Stimulated activated CD8-positive, alpha-beta memory T cell treated with anti-CD3 and anti-CD28 coated beads, Interleukin-7, amount 100 ng/mL, for 1 hour (primary cell): ENCODE data around the gene TRIM64.
"Not testable (repeated sequence)": the region's sequence is repeated elsewhere in the genome, so short reads cannot be mapped to it uniquely, and the experiment has no call there.

Experiments used
- DNase-seq, 2 donors: peaks; one replicate each; pipeline ENCODE4 v3.0.0-alpha.2; 2020; ENCODE audit warnings: low read depth in 2 of 2

Gene TRIM64, protein sequence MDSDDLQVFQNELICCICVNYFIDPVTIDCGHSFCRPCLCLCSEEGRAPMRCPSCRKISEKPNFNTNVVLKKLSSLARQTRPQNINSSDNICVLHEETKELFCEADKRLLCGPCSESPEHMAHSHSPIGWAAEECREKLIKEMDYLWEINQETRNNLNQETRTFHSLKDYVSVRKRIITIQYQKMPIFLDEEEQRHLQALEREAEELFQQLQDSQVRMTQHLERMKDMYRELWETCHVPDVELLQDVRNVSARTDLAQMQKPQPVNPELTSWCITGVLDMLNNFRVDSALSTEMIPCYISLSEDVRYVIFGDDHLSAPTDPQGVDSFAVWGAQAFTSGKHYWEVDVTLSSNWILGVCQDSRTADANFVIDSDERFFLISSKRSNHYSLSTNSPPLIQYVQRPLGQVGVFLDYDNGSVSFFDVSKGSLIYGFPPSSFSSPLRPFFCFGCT

GRCh38 chr11:89965737-89966136, at the start of gene TRIM64:
Gene TRIM64 (plus strand): TSS chr11:89966037. CDS start chr11:89968504, 2,467 bp downstream.
- DNase-seq = not testable (repeated sequence)

DNA sequence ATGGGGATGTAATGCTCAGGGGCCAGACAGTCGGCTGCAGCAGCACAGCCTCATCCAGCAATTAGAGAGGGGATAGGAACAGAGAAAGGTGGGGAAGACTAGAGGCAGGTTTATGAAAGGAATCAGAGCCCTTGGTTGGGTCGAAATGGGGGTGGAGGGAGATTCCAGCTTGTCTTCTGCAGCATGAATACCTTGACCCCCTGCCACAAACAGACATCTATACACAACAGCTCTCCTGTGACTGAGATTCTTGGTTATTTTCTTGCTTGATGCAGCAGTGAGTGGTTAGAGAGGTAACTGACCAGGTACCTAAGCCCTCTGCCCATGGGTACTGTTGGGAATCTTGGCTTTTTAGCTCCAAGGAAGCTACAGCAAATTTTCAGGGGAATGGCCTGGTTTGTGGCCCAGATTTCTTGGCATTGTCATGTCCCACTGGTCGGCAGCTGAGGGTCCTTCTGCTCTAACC, 43.6 kb upstream of the TRIM64 start, which contains the start of gene TRIM49D1:
Gene TRIM49D1, minus strand, starts transcription at position 51 of the 466 bp plus-strand sequence. CDS start 4,535 bp downstream, outside the sequence.
- DNase-seq = no peak

- DNase-seq = not testable (repeated sequence)
These were observed 42.1 kb upstream of the TRIM64 start, which contains the start of gene TRIM49D2 for GRCh38 chr11:89923764-89924163. Gene TRIM49D2 (plus strand): TSS chr11:89924064. CDS start chr11:89926762, 2,698 bp downstream.

- not testable (repeated sequence) for DNase-seq
These were observed 5.0 kb upstream of the TRIM64 start for GRCh38 chr11:89960833-89961232.
